Stomach (tissue), 9 donors: Measurements from ENCODE around the gene FLOT2. TPM values are rescaled to one million over a fixed set of nuclear protein-coding genes. Genes with fewer than 3 reads are reported as not detected.
A peak's percentile ranks its signal among the peaks of the same experiment; 100 is the strongest.
"Not testable (repeated sequence)": the region's sequence is repeated elsewhere in the genome, so short reads cannot be mapped to it uniquely, and the experiment has no call there.

Source experiments
- DNase-seq, 2 donors: peaks; one replicate each; pipeline versions ENCODE4 v3.0.0 to v3.0.0-alpha.2; 2013 to 2019
- H3K27ac ChIP-seq, 5 donors: fragments of 200-600 bp in 4 of 5; sonication (generic) in 4 of 5; one replicate each; pipeline ENCODE4 v1.5.1; 2013 to 2019; ENCODE audit warnings: mild to moderate bottlenecking in 1 of 5, moderate library complexity in 1 of 5
- H3K27me3 ChIP-seq, 3 donors: fragments of 200-600 bp; sonication (generic); one replicate each; pipeline ENCODE4 v1.5.1; 2017 to 2019; ENCODE audit warnings: mixed run types in 1 of 3
- H3K36me3 ChIP-seq, 4 donors: fragments of 200-600 bp; sonication (generic); 1 replicate in 3 of 4; 2 replicates in 1 of 4; pipeline ENCODE4 v1.5.1; 2016 to 2019
- H3K4me1 ChIP-seq, 4 donors: fragments of 200-600 bp; sonication (generic); one replicate each; pipeline ENCODE4 v1.5.1; 2016 to 2019
- H3K4me3 ChIP-seq, 4 donors: fragments of 200-600 bp; sonication (generic) in 3 of 4; one replicate each; pipeline ENCODE4 v1.5.1; 2016 to 2019; ENCODE audit warnings: mild to moderate bottlenecking in 1 of 4
- H3K9me3 ChIP-seq, 4 donors: fragments of 200-600 bp; sonication (generic); one replicate each; pipeline ENCODE4 v1.5.1; 2016 to 2019
- EP300 ChIP-seq: sonication (generic); formaldehyde crosslinking; IDR thresholded peaks from one replicate; pipeline ENCODE4 v1.6.1; 2017; ENCODE audit warnings: antibody characterized with exemption
- POLR2A ChIP-seq, 4 donors: fragments of 450-650 bp; IDR thresholded peaks; one replicate each; pipeline ENCODE4 v1.6.1; 2016; ENCODE audit warnings: antibody characterized with exemption in 4 of 4, control low read depth in 2 of 4, mild to moderate bottlenecking in 1 of 4, moderate library complexity in 1 of 4
- POLR2AphosphoS5 ChIP-seq, 3 donors: sonication (generic); formaldehyde crosslinking; IDR thresholded peaks; one replicate each; pipeline ENCODE4 v1.6.1; 2016; ENCODE audit warnings: antibody characterized with exemption in 3 of 3
- WGBS, 5 donors: extraction: QIAGEN DNeasy Blood & Tissue Kit in 3 of 5; methylation state at CpG; one replicate each; pipeline versions ENCODE4 v1.1.5 to v1.1.7; 2013 to 2018; 5-methylcytosine and 5-hydroxymethylcytosine counted together
- intact Hi-C: fragments of 100-400 bp; cut with DNase I; formaldehyde crosslinking; loops from one replicate; pipeline ENCODE4 v1.15.1; 2023; ENCODE audit warnings: low total_unique reads
- polyA plus RNA-seq, 3 donors: library from polyadenylated mRNA; stranded (reverse); fragments of 200-250 nt; gene quantifications; one replicate each; pipeline ENCODE4 v1.2.3, GENCODE V29; 2013
- total RNA-seq, 5 donors: library from RNA; depleted of rRNA; stranded (reverse); fragments of >200 nt; gene quantifications; one replicate each; pipeline versions ENCODE4 v1.1.0 to v1.2.3, GENCODE V29; 2014 to 2016
- TF ChIP-seq, protein P1 (sequence below), 7 experiments: fragments of 450-650 bp in 4 of 7; fragments of 200-600 bp in 3 of 7; sonication (generic) in 3 of 7; IDR thresholded peaks; one replicate each; pipeline ENCODE4 v1.5.1; 2016 to 2019; ENCODE audit warnings: antibody characterized with exemption in 7 of 7, control low read depth in 2 of 7, mild to moderate bottlenecking in 1 of 7
- donor health status: healthy with polysubstance abuse.
- donor health status: Bipolar disorder and iron deficiency.
- donor health status: healthy.

Gene FLOT2
- total and polyA plus RNA-seq, 8 donors, result 19.5 to 80.5 (median 40.8) TPM

DNA sequence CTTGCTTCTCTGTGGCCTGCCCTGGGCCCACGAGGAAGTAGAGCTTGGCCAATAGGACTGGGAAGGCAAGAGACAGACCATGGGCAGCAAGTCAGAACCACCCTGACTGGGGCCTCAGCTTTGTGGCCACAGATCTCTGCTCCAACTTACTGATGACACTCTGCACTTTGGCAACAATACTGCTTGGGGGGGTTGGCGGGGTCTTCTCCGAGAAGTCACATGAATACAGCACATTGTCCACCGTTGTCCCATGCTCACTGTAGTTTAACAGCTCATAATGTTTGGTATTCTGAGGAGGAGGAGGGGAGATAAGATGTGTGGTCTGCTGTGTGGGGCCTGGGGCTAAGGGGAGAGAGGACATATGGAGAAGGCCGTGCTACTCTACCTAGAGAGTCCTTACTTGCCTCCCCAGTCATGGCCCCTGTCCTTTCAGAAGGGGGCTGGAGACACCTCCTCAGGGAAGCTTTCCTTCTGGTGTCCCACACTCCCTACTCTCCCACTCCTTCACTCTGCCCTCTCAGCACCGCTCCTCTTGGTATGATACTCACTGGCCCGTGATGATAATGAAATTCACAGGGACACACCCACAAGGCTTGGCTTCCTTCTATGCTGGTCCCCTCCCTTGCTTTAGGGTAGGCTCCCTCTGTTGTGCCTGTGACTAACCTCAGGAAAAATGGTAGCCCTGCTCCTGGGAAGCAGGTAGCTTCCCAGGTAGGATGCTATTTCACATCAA, 9.3 kb upstream of the FLOT2 start:
- peaks cover 22 to 60% (median 46%) of the 10 kb centered on the region in 4 donors for H3K4me1 ChIP-seq
- H3K27me3 ChIP-seq, result no peaks in the 10 kb centered on the region
- H3K36me3 ChIP-seq, result peaks cover 53 to 65% (median 64%) of the 10 kb centered on the region in 4 donors
- H3K9me3 ChIP-seq, result no peaks in the 10 kb centered on the region
- 65 to 69% (median 67%) methylated on average over 7 of the region's 7 CpGs for WGBS, 5 donors
- no peak overlapping the region for H3K4me3 ChIP-seq
- intact Hi-C loops, result no loop called here
- no peak for TF ChIP-seq POLR2A (IDR thresholded peaks at IDR 0.05)
- TF ChIP-seq POLR2AphosphoS5 (IDR thresholded peaks at IDR 0.05), result no peak
- no peak for TF ChIP-seq EP300
- TF ChIP-seq, protein P1, sequence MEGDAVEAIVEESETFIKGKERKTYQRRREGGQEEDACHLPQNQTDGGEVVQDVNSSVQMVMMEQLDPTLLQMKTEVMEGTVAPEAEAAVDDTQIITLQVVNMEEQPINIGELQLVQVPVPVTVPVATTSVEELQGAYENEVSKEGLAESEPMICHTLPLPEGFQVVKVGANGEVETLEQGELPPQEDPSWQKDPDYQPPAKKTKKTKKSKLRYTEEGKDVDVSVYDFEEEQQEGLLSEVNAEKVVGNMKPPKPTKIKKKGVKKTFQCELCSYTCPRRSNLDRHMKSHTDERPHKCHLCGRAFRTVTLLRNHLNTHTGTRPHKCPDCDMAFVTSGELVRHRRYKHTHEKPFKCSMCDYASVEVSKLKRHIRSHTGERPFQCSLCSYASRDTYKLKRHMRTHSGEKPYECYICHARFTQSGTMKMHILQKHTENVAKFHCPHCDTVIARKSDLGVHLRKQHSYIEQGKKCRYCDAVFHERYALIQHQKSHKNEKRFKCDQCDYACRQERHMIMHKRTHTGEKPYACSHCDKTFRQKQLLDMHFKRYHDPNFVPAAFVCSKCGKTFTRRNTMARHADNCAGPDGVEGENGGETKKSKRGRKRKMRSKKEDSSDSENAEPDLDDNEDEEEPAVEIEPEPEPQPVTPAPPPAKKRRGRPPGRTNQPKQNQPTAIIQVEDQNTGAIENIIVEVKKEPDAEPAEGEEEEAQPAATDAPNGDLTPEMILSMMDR (IDR thresholded peaks at IDR 0.05), result no peak
- no peak for DNase-seq
- peak overlapping the region in 4 of 5 donors; percentile 4 to 83 (median 77) for H3K27ac ChIP-seq

DNA sequence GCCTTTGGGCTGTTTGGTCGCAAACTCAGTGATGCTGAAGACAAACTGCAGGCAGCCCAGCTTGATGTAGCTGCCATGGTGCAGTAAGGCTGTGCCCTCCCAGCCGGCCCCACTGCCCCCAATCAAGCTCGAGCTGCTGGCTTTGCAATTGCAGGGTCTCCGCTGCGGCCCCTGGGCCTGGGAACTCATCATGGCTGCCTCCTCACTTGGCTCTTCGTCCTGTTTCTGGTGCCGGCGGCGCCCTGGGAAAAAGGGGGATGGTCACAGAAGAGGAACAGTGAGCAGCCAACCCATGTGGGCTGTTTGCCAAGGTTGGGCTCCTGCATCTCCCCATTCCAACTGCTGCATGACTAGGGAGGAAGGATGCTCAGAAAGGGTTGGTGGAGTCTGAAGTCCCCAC, 8.7 kb upstream of the FLOT2 start:
- H3K9me3 ChIP-seq, result no peaks in the 10 kb centered on the region
- peaks cover 19 to 61% (median 49%) of the 10 kb centered on the region in 4 donors for H3K4me1 ChIP-seq
- WGBS, 5 donors, result 60 to 84% (median 82%) methylated on average over 1 to 9 of the region's 9 CpGs
- H3K27ac ChIP-seq, result no peak overlapping the region
- DNase-seq, result no peak
- H3K4me3 ChIP-seq, result no peak overlapping the region
- no peak for TF ChIP-seq EP300
- TF ChIP-seq POLR2A (IDR thresholded peaks at IDR 0.05), result no peak
- TF ChIP-seq, protein P1 (IDR thresholded peaks at IDR 0.05), result no peak
- no peak for TF ChIP-seq POLR2AphosphoS5 (IDR thresholded peaks at IDR 0.05)
- H3K36me3 ChIP-seq, result peaks cover 47 to 59% (median 58%) of the 10 kb centered on the region in 4 donors
- intact Hi-C loops, result no loop called here
- H3K27me3 ChIP-seq, result no peaks in the 10 kb centered on the region

DNA sequence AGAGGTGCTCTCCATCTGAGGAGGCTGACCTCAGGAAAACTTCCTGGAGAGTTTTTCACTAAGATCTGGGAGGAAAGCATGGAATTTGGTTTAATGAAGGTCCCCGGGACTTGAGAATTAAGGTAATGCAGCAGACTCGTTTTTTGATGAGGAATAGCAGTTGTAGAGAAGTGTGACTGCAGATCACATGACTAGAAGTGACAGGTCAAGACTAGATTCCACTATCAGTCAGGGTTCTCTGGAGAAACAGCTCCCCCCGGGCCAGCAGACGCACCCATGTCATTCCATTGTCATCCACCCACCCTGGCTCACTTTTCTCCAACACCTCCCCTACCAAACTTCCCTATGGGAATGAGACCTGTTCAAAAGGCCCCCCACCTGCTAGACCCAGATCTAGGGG, 7.3 kb upstream of the FLOT2 start:
- TF ChIP-seq EP300 (no peak), POLR2A (IDR thresholded peaks at IDR 0.05) (no peak), POLR2AphosphoS5 (IDR thresholded peaks at IDR 0.05) (no peak)
- TF ChIP-seq, protein P1 (IDR thresholded peaks at IDR 0.05), result no peak
- no peaks in the 10 kb centered on the region for H3K9me3 ChIP-seq
- no peak for DNase-seq
- H3K4me3 ChIP-seq, result no peak overlapping the region
- peaks cover 19 to 67% (median 52%) of the 10 kb centered on the region in 4 donors for H3K4me1 ChIP-seq
- intact Hi-C loops, result no loop called here
- peaks cover 32 to 45% (median 43%) of the 10 kb centered on the region in 4 donors for H3K36me3 ChIP-seq
- 56 to 74% (median 57%) methylated on average over 4 of the region's 4 CpGs for WGBS, 5 donors
- no peaks in the 10 kb centered on the region for H3K27me3 ChIP-seq
- H3K27ac ChIP-seq, result no peak overlapping the region

- peak overlapping the region in 3 of 4 donors; percentile 65 to 85 (median 65) for H3K4me3 ChIP-seq
- WGBS, 5 donors, result 34 to 64% (median 42%) methylated on average over 5 of the region's 5 CpGs
- H3K9me3 ChIP-seq, intact Hi-C loops, H3K27me3 ChIP-seq, DNase-seq: not testable (repeated sequence)
- peaks cover 21 to 32% (median 30%) of the 10 kb centered on the region in 4 donors for H3K36me3 ChIP-seq
- H3K4me1 ChIP-seq, result peaks cover 15 to 62% (median 46%) of the 10 kb centered on the region in 4 donors
- peak overlapping the region in 3 of 5 donors; percentile 84 to 90 (median 89) for H3K27ac ChIP-seq
These were observed 6.0 kb upstream of the FLOT2 start for GRCh38 chr17:28903546-28903841.
